Stimulated activated CD4-positive, alpha-beta T cell treated with anti-CD3 and anti-CD28 coated beads, Interleukin-4, amount 100 ng/mL, for 48 hours (primary cell): Measurements from ENCODE around the gene NEDD4L.
A peak's percentile ranks its signal among the peaks of the same experiment; 100 is the strongest.

Source experiments
- DNase-seq, 2 donors: peaks; one replicate each; pipeline ENCODE4 v3.0.0-alpha.2; 2020; ENCODE audit warnings: low read depth in 2 of 2

NEDD4L gene

GRCh38 chr18:58208207-58208932 is 164.3 kb downstream of the NEDD4L start:
- DNase-seq = no peak

- DNase-seq = no peak
Observed at GRCh38 chr18:58209326-58209725, 165.3 kb downstream of the NEDD4L start.

DNA sequence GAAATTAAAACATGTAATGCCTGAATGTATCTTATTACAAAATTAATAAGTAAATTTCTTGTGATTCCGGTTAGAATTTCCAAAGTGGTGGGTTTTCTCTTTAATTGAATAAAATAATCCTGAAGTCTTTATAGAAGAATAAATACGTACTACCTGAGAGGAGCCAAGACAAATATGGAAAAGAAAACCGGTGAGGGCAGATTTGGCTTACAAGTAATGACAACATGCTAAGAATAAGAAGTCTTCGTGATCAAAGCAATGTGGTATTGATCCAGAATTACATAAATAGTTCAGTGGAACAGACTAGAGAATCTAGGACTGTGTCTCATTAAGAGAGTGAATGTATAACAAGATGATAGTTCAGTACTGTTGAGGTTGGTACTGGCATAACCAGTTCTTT is 167.5 kb downstream of the NEDD4L start:
- DNase-seq = no peak

DNA sequence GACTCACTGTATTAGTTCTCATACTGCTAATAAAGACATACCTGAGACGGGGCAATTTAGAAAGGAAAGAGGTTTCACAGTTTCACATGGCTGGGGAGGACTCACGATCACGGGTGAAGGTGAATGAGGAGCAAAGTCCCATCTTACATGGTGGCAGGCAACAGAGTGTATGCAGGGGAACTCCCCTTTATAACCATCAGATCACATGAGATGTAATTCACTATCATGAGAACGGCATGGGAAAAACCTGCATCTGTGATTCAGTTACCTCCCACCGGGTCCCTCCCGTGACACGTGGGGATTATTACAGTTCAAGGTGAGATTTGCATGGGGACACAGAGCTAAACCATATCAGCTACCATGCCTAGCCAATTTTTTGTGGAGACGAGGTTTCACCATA is 168.2 kb downstream of the NEDD4L start:
- no peak for DNase-seq

- DNase-seq = no peak
Observed at GRCh38 chr18:58213440-58213839, 169.4 kb downstream of the NEDD4L start.

DNA sequence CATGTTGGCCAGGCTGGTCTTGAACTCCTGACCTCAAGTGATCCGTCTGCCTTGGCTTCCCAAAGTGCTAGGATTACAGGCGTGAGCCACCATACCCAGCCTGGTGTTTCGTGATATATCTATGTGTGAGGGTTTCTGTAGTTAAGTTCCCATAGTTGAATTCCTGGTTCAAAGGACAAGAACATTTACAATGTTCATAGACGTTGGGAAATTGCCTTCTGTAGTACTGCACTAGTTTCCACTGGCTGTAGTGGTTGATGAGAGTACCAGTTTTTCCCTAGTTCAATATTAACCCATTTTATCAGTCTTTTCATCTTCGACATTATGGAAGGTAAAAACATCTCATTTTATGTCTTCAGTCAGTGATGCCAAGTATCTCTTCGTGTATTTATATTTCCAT is 171.0 kb downstream of the NEDD4L start:
- no peak for DNase-seq

DNA sequence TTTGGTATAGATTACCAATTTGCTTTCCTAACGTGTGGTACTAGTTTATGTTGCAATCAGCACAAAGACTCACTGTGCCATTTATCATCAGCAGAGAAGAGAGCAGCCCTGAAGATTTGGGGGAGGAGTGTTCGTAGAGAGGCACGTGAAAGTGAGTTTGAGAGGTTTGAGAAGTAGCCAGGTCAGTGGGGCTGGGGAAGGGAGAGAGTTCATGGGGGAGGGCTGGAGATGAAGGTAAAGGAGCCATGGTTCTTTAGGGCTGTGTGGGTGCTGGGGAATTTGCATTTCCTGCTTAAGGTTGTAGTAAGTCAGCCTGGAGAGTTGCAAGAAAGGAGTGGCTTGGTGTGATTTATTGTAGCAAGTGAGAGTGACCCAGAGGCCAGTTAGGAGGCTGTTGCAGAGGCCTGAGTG is 172.1 kb downstream of the NEDD4L start:
- no peak for DNase-seq

GRCh38 chr18:58217052-58217451 is 173.0 kb downstream of the NEDD4L start:
- DNase-seq = no peak

GRCh38 chr18:58218117-58218516 is 174.1 kb downstream of the NEDD4L start:
- no peak for DNase-seq

- no peak for DNase-seq
Observed at GRCh38 chr18:58221060-58221725, 177.2 kb downstream of the NEDD4L start.

- DNase-seq = no peak
Observed at GRCh38 chr18:58222432-58223125, 178.6 kb downstream of the NEDD4L start.

- DNase-seq = no peak
Observed at GRCh38 chr18:58223717-58224424, 179.8 kb downstream of the NEDD4L start.

DNA sequence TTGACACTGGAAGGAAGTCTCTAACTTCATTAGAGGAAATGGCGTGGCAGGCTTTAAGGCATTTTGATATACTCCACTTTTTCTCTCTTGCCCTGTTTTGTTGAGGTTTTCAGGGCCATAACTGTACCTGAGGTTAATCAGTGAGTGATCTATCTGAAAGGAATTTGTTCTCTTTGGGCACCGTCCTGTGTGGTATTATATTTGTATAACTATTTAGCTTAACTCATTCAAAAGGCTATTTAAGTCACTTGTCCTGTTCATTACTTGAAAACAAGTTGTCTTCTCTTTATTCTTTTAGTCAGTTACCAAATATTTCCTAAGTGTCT is 180.4 kb downstream of the NEDD4L start:
- no peak for DNase-seq

GRCh38 chr18:58225101-58225500 is 181.1 kb downstream of the NEDD4L start:
- DNase-seq = peak; percentile 15 to 26

DNA sequence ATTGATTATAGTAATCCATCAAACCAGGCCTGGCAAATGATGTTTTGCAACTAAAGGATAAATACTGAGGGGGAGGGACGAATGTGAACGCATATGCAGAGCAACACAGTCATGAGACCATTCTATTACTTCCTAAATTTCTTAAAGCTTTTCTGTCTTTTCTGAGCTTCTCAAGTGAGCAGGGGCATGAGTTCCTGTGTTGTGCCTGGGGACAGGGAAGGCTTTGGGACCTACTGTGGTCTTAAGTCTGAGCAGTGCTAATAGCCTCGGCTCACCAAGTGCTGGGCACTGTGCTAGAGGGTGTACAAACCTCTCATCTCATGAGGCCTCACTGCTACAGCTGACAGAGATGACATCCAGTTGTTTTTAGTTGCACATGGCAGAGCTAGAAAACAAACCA is 182.4 kb downstream of the NEDD4L start:
- no peak for DNase-seq

GRCh38 chr18:58227361-58227930 is 183.4 kb downstream of the NEDD4L start:
- no peak for DNase-seq

- no peak for DNase-seq
Observed at GRCh38 chr18:58228176-58228575, 184.2 kb downstream of the NEDD4L start.

DNA sequence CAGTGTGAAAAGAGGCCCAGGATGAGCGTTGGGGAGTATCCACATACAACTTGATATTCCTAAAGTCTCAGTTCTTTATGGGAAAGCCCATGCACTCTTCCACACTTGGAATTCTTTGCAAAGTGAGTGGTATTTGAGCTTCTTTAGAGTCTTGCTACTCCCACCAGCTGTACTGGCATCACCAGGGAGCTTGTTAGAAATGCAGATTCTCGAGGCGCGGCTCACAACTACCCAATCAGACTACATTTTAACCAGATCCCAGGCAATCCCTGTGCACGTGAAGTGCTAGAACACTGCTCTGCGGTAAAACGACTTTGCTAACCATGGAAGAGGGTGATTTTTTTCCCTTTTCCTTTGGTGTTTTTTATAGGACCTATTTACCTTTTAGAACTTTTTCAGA is 184.7 kb downstream of the NEDD4L start:
- DNase-seq = no peak

DNA sequence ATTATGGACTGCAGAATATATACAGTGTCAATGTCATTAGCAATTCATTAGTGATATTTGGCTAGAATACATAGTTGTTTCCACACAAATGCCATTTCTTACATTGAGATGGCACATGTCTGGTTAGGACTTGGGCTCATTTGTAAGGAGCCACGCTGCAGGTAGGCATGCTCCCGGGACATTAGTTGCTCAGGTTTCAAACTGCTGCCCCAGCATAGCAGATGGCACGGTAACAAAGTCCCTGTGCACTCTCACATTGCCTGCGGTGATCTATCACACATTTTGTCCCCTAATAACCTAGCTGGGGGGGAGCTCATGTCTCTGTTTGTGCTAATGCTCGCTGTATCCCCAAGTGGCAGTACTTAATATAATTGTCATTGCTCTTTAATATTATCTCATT is 185.1 kb downstream of the NEDD4L start:
- DNase-seq = no peak

DNA sequence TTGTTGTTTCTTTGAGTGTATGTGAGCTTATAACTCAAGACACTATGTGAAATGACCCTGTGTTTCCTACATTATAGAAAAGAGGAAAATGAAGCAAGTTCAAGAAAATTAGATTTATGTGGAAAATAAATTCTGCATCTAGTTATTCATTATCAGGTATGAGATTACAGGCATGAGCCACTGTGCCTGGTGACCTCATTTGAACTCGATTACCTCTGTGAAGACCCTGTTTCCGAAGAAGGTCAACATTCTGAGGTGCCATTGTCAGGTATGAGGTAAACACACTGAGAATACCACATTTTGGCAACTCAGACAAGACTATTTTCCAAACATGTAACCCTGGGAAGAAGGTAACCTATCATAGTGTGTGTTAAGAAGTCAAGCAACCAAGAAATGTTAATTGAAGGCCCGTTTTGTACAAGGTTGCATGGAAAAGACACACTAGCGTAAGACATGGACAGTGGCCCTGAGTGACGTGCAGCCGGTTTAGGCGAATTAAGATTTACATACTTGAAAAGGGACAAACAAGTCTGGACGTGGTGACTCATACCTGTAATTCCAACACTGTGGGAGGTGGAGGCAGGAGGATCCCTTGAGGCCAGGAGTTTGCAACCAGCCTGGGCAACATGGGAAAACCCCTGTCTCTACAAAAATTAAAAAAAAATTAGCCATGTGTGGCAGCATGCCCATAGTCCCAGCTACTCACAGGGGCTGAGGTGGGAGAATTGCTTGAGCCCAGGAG is 186.6 kb downstream of the NEDD4L start:
- DNase-seq = no peak

GRCh38 chr18:58231930-58232329 is 187.9 kb downstream of the NEDD4L start:
- no peak for DNase-seq
